Measurements from ENCODE around the gene PI4KA.
"Not testable (repeated sequence)": the region's sequence is repeated elsewhere in the genome, so short reads cannot be mapped to it uniquely, and the experiment has no call there.

GRCh38 chr22:20675613-20676012 is 183.0 kb downstream of the PI4KA start:
- TF ChIP-seq CTCF, POLR2AphosphoS5, POLR2A (IDR thresholded peaks at IDR 0.05): not testable (repeated sequence)

Data from breast epithelium (tissue), 3 donors.